Skin epidermis (tissue), 12 donors: ENCODE measurements around the gene ZNF10.
A peak's percentile ranks its signal among the peaks of the same experiment; 100 is the strongest.

ENCODE experiments used
- H3K27ac ChIP-seq, 21 experiments: fragments of 200-600 bp; sonication (generic) in 11 of 21; one replicate each; pipeline ENCODE4 v1.5.0; 2020; ENCODE audit warnings: mild to moderate bottlenecking in 3 of 21, inconsistent platforms in 2 of 21, moderate library complexity in 2 of 21
- H3K4me3 ChIP-seq, 7 experiments: fragments of 200-600 bp; sonication (generic) in 2 of 7; one replicate each; pipeline ENCODE4 v1.5.0; 2020; ENCODE audit warnings: inconsistent platforms in 2 of 7, mild to moderate bottlenecking in 2 of 7, moderate library complexity in 1 of 7

Gene ZNF10

DNA sequence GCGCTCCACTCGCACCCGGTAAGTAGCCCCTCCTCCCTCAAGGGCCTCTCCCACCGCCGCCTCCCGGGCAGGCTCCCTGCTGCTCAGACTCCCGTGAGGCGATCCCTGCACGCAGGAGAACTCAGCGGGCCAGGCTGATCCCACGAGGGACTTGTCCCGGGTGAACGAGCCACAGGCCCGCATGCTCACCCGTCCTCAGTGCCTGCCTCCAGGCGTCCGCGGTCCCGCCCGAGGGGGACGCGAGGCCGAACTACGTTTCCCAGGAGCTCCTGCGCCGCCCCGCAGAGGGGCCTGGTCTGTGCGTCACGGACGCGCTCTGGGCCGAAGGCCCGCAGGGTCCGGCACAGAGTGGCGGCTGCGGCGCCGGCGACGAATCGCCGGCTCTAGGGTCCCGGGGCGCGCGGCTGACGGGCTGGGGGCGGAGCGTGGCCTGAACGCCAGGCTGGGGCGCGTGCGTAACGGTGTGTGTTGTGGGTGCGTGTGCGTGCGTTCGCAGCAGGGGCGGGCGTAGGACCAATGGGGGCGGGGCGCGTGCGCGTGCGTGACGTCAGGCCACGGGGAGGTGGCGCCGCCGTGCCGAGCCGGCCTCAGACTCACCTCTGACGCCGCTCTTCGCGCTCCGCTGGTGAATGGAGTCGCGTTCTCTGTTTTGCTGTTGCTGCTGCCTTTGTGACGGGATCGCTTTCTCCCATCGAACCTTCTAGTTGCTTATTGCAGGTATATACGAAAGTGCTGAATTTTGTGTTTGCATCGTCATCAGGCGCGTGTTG is at the start of gene ZNF10, which contains the start of gene ZNF891:
ZNF10 (plus strand) TSS at position 590 of the 770 bp plus-strand sequence. CDS start 13,866 bp downstream, outside the sequence.
ZNF891 (minus strand) TSS at position 237 of the 770 bp plus-strand sequence. CDS start 8,356 bp downstream, outside the sequence.
- Histone ChIP-seq H3K4me3 (peak within 1 kb of the TSS; percentile 61 to 93 (median 79)), H3K27ac (peak within 1 kb of the TSS; percentile 52 to 99 (median 95))

DNA sequence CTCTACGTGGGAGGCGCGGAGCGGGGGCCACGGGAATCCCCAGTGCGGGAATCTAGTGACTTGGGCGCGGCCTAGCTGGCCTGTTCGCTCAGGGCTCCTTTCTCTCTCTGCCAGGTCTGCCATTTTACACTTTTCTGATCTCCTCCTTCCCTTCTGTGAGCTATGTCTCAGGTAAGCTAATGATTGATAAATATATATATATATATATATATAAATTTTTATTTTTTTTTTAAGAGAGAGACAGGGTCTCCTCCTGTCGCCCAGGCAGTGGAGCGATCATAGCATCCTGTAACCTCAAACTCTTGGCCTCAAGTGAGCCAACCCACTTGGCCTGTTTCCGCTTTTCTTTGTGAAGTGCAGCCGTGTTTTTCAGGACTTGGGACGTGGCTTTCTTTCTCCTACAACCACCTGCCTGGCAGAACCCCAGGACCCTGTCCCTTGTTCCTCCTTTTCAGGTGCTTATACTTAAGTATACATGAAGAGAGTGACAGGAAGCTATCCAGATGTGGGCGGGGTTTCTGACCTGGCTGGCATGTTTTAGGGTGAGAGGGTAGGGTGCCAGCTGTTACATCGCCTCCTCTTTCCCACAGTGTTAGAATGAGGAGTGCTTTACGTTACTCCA is 49.2 kb upstream of the ZNF10 start:
- H3K4me3 ChIP-seq: peak overlapping the region; percentile 66 to 91 (median 84)
- peak overlapping the region; percentile 91 to 98 (median 96) for H3K27ac ChIP-seq

DNA sequence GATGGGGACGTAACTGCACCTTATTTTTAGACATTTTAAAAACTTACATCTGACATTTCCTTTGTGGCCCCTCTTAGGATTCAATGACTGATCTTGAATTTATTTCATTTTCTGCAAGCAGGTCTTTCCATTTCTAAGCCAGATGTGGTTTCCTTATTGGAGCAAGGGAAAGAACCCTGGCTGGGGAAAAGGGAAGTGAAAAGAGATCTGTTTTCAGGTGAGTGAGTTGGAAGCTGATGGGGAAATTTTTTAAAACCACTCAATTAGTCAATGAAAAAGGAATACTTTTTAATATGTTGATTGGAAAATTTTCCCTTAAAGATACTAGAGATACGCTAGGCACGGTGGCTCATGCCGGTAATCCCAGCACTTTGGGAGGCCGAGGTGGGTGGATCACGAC is 47.1 kb upstream of the ZNF10 start:
- Histone ChIP-seq H3K27ac (no peak overlapping the region), H3K4me3 (no peak overlapping the region)

DNA sequence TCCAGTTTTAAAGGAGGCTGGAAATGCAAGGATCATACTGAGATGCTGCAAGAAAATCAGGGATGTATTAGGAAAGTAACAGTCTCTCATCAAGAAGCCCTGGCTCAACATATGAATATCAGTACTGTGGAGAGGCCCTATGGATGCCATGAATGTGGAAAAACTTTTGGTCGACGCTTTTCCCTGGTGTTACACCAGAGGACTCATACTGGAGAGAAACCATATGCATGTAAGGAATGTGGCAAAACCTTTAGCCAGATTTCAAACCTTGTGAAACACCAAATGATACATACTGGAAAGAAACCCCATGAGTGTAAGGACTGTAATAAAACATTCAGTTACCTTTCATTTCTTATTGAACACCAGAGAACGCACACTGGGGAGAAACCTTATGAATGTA is 24.8 kb upstream of the ZNF10 start:
- Histone ChIP-seq H3K4me3 (no peak overlapping the region), H3K27ac (no peak overlapping the region)

DNA sequence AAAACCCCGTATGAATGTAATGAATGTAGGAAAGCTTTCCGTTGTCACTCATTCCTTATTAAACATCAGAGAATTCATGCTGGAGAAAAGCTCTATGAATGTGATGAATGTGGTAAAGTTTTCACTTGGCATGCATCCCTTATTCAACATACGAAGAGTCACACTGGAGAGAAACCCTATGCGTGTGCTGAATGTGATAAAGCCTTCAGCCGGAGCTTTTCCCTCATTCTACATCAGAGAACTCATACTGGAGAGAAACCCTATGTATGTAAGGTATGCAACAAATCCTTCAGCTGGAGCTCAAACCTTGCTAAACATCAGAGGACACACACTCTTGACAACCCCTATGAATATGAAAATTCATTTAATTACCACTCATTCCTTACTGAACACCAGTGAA is 24.2 kb upstream of the ZNF10 start:
- H3K27ac ChIP-seq: no peak overlapping the region
- H3K4me3 ChIP-seq: no peak overlapping the region

DNA sequence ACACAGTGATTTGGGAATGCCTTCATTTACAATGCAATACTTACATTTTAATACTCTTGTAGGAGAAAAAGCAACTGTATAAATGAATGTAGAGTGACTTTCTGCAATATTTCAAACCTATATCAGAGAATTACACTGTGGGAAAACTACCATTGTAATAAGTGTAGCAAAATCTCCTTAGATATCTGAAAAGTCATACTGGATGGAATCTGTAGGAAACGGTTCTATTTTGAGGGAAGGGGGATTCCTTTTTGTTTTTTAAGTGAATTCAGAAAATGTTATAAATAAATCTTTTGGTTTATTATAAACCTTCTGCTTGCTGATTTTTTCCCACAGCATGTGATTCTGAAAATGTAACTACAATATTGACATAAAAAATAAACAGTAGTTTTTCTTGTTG is 23.3 kb upstream of the ZNF10 start:
- no peak overlapping the region for H3K4me3 ChIP-seq
- H3K27ac ChIP-seq: no peak overlapping the region

DNA sequence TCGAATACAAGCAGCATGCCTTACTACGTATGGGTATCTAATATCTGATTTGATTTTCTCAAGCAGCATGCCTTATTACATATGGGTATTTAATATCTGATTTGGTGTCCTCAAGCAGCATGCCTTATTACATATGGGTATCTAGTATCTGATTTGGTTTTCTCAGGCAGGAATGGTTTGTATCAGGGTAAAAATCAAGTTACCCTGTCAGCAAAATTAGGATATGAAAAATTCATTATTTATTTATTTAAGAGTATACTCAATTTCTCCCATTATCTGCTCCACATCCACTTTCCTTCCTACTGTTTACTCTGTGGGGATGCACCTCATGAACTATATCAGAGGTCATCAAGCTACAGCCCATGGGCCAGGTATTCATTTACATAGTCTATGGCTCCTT is 22.3 kb upstream of the ZNF10 start:
- Histone ChIP-seq H3K27ac (no peak overlapping the region), H3K4me3 (no peak overlapping the region)

DNA sequence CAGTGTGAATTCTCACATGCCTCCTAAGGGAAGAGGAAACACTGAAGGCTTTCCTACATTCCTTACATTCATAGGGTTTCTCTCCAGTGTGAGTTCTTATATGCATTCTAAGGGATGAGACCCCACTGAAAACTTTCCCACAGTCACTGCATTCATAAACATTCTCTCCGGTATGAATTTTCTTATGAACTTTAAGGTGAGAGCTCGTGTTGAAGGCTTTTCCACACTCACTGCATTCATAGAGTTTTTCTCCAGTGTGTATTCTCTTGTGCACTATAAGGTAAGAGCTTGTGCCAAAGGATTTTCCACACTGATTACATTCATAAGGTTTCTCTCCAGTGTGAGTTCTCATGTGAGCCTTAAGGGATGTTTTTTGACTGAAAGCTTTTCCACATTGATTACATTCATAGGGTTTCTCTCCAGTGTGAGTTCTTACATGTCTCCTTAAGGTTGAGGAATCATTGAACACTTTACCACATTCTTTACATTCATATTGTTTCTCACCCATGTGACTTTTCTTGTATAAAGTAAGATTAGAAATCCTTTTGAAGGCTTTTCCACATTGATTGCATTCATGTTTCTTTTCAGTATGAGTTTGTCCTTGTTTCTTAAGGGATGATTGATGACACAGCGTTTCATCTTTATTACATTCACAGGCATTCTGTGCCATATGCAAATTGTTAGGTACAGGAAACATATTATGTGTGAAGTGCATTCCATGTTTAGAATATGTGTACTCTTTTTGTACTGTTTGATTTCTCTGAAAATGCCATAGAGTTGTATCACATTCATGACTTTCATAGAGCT is 9.8 kb upstream of the ZNF10 start:
- no peak overlapping the region for H3K27ac ChIP-seq
- no peak overlapping the region for H3K4me3 ChIP-seq

DNA sequence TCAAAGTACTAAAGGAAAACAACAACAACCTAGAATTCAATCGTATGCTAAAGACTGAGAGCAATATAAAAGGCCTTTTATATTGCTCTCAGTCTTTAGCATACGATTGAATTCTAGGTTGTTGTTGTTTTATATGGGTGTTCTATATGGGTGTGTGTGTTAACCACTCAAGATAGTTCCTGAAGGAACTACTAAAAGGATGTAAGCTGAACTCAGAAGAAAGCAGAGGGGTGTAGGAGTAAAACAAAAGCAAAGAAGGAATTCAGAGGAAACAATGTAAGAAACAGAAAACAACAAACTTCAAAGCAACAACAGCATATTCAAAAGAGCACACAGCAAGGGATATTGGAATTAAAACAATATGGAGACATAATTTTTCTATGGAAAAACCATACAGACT is 5.8 kb upstream of the ZNF10 start:
- Histone ChIP-seq H3K4me3 (no peak overlapping the region), H3K27ac (no peak overlapping the region)

DNA sequence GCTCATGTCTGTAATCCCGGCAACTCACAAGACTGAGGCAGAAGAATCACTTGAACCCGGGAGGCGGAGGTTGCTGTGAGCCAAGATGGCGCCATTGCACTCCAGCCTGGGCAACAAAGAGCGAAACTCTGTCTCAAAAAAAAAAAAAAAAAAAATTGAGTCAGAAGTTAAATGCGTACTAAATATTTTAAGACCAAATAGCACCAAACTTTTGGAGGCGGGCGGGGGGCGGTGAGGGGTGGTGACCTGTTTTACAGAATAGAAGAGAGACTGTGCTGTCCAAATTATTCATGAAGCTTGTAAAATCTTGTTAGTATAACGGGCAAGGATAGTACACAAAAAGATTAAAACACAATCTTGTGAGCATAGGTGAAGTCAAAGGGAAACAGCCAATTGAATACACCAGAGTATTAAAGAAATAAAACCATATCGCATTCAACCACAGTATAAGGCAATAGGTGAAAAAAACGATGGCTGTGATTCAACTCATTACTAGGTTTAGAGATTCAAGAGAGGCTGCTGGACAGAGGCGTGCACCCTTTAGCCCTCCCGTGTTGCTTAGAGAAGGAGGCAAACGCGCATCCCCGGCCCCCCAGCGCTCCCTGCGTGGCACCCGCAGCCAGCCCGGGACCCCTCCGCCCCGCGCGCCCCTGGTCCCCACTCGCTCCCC is 924 bp upstream of the ZNF10 start:
- Histone ChIP-seq H3K4me3 (peak overlapping the region; percentile 61 to 93 (median 79)), H3K27ac (peak overlapping the region; percentile 52 to 99 (median 95))

DNA sequence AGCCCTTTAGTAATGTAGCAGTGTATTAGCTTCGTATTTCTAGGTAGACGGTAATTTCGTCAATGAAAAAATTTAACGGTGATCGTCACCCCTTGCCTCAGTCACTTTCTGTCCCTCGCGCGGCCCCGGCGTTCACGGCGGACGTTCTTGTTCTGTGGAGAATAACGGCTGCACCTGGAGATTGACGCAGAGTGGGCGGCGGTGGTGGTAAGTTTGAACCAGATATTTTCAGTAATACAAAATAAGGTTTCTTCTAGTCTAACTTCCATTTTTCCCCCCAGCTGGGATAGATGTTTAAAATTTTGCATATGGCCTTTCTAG is 341 bp downstream of the ZNF10 start:
- Histone ChIP-seq H3K27ac (peak overlapping the region in 20 of 21 experiments; percentile 81 to 99 (median 95)), H3K4me3 (peak overlapping the region; percentile 61 to 93 (median 79))

DNA sequence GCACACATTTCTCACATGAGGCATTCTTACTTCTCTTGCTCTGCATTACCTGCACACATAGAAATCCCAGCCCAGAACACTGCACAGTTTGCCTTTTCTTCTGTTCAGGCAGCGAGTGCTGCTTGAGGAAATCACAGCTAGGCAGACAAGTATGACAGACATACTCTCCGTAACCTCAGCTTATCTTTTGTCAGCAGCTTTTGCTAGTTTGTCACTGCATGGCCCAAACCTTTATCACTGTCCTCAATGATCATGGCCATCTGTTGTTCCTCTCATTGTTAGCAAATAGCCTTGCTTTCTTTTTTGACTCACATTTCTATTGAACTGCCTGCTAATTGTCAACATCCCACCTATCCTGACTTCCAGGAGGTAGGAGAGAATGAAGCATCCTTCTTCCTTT is 5.3 kb downstream of the ZNF10 start:
- H3K4me3 ChIP-seq: no peak overlapping the region
- H3K27ac ChIP-seq: no peak overlapping the region

DNA sequence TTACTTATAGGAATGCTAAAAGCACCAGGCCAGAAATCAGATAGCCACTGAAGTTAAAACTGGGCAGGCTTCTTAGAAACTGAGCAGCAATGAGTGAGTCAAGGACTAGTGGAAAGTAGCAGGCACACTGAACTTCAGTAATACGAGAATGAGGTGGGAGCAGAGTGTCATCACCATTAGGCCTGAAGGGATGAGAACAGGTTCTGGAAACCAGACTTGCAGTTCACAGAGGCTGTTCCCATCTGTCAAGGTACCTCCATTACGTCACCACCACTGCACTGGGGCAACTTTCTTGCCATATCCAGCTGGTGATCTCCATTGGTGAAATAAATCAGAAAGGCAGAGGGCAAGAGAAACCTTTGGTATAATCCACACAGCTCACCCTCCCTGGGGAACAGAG is 15.6 kb downstream of the ZNF10 start:
- H3K4me3 ChIP-seq: no peak overlapping the region
- no peak overlapping the region for H3K27ac ChIP-seq

DNA sequence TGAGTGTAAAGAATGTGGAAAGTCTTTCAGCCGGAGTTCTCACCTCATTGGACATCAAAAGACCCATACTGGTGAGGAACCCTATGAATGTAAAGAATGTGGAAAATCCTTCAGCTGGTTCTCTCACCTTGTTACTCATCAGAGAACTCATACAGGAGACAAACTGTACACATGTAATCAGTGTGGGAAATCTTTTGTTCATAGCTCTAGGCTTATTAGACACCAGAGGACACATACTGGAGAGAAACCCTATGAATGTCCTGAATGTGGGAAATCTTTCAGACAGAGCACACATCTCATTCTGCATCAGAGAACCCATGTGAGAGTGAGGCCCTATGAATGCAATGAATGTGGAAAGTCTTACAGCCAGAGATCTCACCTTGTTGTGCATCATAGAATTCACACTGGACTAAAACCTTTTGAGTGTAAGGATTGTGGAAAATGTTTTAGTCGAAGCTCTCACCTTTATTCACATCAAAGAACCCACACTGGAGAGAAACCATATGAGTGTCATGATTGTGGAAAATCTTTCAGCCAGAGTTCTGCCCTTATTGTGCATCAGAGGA is 25.8 kb downstream of the ZNF10 start:
- H3K4me3 ChIP-seq: no peak overlapping the region

DNA sequence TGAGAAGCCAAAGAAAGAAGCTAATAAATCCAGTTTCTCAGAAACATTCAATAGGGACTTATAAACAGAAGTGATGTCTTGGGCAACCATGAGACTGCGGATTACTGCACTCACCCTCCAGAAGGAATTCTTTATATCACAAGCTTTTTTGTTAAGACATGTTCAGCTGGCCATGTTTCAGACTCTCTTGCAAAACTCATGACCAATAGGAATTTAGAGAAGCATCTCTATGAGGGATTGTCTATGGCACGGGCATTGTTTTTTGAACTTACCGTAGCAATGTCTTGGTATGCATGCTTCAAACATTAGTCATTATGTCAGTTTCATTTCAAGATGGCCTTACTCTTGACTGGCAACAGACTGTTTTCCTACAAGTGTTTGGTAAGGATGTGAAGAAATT is 35.3 kb downstream of the ZNF10 start:
- no peak overlapping the region for H3K27ac ChIP-seq
- H3K4me3 ChIP-seq: no peak overlapping the region

More for the DNA sequence above, 25.8 kb downstream of the ZNF10 start:
- H3K27ac ChIP-seq: no peak overlapping the region

DNA sequence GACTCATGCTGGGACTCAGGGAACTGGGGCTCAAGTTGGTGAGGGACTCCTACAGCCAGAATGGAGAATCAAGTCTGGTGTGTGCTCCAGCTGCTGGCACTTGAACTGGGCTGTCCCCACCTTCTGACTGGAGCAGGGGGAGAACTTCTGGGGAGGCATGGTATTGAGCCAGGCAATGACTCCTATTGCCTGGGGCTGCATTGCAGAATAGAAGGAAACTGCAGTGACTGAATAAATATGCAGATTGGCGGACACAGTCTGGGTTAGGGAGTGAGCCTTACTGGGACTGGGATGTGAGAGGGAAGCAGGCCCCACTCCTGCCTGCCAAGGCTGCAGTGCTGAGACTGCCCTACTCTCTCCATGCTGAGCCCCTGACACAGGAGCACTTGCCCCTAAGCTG is 42.1 kb downstream of the ZNF10 start:
- H3K4me3 ChIP-seq: no peak overlapping the region
- no peak overlapping the region for H3K27ac ChIP-seq

DNA sequence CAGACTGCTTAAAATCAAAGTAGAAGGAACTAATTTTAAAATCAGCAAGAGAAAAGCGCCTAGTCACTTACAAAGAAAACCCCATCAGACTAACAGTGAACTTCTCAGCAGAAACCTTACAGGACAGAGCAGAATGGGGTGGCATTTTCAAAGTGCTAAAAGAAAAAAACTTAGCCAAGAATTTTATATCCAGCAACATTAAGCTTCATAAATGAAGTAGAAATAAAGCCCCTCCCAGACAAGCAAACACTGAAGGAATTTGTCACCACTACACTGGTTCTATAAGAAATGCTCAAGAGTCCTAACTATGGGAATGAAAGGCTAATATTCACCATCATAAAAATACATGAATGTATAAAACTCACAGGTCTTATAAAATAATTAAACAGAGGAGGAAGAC is 44.5 kb downstream of the ZNF10 start:
- Histone ChIP-seq H3K4me3 (no peak overlapping the region), H3K27ac (no peak overlapping the region)

DNA sequence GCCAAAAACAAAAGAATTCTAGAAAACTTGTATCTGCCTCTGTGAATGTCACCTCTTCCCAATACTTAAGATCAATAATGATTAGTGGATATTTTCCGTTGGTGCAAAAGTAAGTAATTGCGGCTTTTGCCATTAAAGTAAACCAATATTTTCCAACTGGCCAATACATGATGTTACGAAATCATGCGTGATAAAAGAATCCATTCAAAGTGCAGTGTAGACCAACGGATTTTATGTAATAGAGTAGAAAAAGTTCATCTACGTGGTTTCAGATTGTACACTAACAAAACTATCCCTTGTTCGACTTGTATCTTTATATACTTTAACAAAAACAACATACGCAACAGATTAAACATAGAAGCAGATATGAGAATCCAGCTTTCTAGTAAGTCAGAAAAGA is 50.2 kb downstream of the ZNF10 start:
- no peak overlapping the region for H3K27ac ChIP-seq
- H3K4me3 ChIP-seq: no peak overlapping the region

DNA sequence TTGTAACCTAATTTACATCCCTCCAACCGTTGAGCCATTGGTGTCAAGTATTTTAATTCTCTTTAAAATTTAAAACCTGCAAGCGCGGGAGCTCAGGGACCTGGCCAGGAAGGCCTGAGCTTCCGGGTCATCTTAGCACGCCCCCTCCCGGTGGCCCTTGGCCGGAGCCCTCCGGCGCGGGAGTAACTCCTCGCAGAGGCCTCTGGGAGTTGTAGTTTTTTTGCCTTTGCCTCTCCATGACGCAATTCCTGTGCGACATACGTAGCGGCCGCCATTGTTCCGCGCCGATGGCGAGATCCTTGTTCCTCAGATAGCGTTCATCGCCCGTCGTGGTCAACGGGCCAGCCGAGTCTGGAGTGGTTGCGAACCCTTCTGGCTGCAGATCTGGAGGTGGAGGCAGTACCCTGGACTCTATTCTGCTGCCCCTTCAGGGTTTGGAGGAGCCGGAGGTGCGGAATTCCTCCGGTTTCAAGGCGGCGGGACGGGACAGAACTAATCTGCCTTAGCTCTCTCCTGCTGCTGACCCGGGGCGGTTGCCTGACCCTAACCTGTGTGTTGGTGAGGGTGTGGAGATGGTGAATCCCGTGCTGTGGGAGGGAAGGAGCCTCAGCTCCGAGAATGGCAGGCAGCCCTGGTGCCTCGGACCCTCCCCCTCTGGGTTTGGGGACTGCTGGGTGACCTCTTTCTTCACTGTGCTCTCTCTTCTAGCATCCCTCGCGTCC is 51.0 kb downstream of the ZNF10 start, which contains the start of gene ZNF268:
ZNF268 (plus strand) TSS at position 258 of the 722 bp plus-strand sequence. CDS start 503 bp downstream, outside the sequence.
- Histone ChIP-seq H3K27ac (peak within 1 kb of the TSS in 19 of 21 experiments; percentile 34 to 86 (median 76)), H3K4me3 (peak within 1 kb of the TSS; percentile 57 to 91 (median 77))
